Measurements from ENCODE around the gene LCN9.

DNA sequence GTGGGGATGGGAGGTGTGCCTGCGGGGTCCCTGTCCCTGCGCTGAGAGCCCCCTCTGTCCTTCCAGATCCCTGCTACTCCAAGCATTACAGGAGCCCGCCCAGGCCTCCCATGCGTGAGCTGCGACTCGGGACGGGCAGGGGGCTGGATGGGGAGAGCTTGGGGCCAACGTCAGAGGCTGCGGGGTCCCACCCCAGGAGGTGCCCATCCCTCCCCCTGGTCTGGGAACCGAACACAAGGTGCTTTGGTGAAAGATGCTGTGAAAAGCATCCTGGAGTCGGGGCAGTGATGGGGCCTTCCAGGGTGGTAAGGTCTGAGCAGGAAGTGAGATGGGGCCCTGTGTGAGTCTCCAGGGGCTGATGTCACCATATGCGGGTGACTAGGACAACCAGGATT, 2.7 kb downstream of the LCN9 start:
- TF ChIP-seq, protein P1, sequence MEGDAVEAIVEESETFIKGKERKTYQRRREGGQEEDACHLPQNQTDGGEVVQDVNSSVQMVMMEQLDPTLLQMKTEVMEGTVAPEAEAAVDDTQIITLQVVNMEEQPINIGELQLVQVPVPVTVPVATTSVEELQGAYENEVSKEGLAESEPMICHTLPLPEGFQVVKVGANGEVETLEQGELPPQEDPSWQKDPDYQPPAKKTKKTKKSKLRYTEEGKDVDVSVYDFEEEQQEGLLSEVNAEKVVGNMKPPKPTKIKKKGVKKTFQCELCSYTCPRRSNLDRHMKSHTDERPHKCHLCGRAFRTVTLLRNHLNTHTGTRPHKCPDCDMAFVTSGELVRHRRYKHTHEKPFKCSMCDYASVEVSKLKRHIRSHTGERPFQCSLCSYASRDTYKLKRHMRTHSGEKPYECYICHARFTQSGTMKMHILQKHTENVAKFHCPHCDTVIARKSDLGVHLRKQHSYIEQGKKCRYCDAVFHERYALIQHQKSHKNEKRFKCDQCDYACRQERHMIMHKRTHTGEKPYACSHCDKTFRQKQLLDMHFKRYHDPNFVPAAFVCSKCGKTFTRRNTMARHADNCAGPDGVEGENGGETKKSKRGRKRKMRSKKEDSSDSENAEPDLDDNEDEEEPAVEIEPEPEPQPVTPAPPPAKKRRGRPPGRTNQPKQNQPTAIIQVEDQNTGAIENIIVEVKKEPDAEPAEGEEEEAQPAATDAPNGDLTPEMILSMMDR (IDR thresholded peaks at IDR 0.05), result no peak
- no peak for TF ChIP-seq POLR2A (IDR thresholded peaks at IDR 0.05)
- no peak for TF ChIP-seq POLR2AphosphoS5 (IDR thresholded peaks at IDR 0.05)
- no peak for TF ChIP-seq EP300 (IDR thresholded peaks at IDR 0.05)
